Ramos (cell line): ENCODE measurements around the gene PRKAA2.
"Not testable (repeated sequence)": the region's sequence is repeated elsewhere in the genome, so short reads cannot be mapped to it uniquely, and the experiment has no call there.

Source experiments
- in situ Hi-C: fragments of 300-500 bp; cut with MboI; formaldehyde crosslinking; loops from one replicate; pipeline ENCODE4 v1.14.3; 2022; ENCODE audit warnings: low sequenced_read_pairs; ENCODE audit not compliant: unreplicated experiment

Gene PRKAA2

DNA sequence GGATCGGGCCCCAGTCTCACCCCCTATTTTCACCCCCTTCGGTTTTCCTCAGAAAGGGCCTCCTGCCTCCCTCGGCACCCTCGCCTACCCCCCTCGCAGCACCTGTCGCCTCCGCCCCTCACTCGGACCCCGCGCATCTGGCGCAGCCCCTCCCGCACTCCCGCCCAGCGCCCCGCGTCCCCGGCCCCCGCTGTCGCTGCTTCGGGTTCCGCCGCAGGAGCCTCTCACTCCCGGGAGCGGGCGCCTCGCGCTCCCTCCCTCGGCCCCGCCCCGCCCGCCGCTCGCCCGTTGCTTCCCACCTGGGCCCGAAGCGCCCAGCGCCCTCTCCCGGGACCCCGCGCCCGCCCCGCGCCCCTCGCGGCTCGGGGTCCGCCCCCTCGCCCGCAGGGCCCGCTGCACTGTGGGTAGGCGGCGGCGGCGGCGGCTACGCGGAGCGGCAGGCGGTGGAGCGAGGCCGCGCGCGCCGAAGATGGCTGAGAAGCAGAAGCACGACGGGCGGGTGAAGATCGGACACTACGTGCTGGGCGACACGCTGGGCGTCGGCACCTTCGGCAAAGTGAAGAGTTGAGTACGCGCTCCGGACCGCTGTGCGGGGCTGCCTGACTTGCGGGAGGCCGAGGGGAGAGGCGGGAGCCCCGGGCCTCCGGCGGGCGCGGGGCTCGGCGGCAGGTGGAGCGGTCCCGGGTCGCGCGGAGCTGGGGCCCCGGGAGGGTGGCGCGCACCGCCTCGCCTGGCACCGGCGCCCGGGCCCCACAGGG, at the start of gene PRKAA2:
Gene PRKAA2 (plus strand): TSS at position 396 of the 758 bp plus-strand sequence. CDS start 74 bp downstream, at position 470.
- in situ Hi-C loops: no loop called here

DNA sequence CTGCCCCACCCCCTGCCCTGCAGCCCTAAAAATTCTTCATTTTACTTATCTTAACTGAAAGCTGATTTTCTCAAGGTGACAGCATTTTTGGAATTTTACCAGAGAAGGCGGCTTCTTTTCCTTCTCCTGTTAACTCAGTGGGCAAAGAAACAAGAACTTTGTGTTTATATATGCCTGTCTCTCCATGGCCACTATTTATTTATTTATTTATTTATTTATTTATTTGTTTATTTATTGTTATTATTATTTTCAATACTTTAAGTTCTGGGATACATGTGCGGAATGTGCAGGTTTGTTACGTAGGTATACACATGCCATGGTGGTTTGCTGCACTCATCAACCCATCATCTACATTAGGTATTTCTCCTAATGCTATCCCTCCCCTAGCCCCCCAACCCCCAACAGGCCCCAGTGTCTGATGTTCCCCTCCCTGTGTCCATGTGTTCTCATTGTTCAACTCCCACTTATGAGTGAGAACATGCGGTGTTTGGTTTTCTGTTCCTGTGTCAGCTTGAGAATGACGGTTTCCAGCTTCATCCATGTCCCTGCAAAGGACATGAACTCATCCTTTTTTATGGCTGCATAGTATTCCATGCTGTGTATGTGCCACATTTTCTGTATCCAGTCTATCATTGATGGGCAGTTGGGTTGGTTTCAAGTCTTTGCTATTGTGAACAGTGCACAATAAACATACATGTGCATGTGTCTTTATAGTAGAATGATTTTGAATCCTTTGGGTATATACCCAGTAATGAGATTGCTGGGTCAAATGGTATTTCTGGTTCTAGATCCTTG, 49.5 kb upstream of the PRKAA2 start:
- in situ Hi-C loops: loop anchor here (25.0 kb wide), 1 partner anchor 1208 kb away; no protein-coding TSS in a partner anchor

DNA sequence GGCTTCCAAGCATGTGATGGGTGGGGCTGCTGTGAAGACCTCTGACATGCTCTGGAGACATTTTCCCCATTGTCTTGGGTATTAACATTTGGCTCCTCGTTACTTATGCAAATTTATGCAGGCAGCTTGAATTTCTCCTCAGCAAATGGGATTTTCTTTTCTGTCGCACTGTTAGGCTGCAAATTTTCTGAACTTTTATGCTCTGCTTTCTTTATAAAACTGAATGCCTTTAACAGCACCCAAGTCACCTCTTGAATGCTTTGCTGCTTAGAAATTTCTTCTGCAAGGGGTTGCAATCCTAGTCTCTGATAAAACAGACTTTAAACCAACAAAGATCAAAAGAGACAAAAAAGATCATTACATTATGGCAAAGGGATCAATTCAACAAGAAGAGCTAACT, 35.0 kb upstream of the PRKAA2 start:
- in situ Hi-C loops: not testable (repeated sequence)

DNA sequence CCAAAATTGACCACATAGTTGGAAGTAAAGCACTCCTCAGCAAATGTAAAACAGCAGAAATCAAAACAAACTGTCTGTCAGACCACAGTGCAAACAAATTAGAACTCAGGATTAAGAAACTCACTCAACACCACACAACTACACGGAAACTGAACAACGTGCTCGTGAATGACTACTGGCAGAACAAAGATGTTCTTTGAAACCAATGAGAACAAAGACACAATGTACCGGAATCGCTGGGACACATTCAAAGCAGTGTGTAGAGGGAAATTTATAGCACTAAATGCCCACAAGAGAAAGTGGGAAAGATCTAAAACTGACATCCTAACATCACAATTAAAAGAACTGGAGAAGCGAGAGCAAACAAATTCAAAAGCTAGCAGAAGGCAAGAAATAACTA, 34.3 kb upstream of the PRKAA2 start:
- in situ Hi-C loops: not testable (repeated sequence)

DNA sequence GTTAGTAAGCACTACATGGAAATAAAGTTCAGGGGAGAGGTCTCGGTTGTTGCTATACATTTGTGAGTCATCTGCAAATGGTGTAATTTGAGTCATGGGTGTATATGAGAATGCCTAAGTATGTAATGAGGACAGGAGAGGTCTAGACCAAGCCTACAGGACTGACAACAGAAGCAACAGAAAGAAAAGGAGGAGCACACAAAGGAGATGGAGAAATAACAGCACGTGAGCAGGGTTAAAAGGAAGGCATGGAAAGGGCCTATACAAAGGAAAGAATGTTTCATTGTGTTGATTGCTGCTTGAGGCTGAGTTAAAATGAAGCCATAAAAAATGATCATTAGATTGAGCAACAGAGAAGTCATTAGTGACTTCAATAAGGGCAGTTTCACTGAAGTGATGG, 28.0 kb upstream of the PRKAA2 start:
- in situ Hi-C loops: no loop called here

DNA sequence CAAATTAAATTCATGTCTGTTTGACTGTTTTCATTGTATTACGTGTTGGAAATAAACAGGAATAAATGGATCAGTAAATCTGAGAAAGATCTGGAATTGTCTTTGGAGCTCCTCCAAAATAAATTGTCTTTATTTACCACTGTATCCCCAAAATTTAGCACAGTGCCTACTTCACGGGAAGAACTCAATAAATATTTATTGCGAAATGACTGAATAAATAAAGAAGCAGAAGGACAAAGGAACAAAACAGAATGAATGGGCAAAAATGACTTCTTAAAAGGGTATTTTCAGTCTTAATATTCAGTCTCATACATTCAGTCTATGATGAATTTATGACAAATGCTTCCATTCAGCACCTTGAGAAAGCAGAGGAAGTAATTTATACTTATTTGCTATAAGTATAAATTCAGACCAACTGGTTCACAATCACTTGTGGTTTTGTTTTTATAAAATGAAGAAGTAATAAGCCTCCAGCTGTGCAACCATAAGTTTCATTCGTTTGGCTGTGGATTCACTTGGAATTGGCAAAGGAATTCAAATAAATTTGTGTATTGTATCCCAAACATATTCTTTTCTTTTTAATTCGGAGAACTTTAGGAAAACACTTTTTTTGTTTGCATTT, 19.2 kb upstream of the PRKAA2 start:
- in situ Hi-C loops: no loop called here

DNA sequence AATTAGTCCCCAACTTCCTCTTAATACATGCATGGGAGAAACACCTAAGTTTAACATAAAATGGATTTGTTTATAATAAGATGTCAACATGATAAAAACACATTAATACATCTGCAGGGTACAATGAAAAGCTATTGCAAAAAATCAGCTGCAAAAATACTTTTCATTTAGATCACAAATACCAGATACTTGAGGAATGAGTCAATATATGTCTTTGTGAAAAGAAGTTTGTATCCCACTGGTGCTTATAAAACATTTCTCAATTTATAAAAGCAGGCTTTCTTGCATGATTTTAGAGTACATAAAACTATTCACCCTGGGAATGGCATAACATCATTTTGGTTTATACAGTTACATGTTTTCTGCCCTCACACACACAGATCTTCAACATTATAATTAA, 18.6 kb upstream of the PRKAA2 start:
- in situ Hi-C loops: no loop called here

DNA sequence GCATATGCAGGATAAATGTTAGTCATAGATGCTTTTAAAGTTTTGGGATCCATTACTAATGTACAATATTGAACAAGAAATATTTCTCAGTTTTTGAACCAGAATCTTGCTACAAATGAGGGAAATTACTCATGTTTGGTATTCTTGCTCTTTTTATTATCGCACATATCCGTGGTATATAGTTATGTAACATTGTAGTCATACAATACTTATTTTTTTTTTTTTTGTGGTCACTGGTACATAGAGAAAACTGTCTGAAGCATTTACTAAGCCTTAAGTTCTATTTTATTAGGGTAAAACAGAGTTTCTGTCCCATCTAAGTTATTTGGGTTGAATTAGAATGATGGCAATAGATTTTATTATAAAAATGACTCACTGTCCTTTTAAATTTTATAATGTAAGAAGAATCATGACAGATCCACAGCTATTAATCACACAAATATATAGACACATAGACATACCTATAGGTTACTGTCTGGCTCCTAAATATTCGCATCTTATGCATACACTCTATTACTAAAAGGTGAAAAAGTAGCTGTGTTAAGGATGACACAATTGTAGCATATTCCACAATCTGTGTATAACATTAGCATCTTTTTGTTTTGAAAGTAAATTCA, 18.0 kb upstream of the PRKAA2 start:
- in situ Hi-C loops: no loop called here

DNA sequence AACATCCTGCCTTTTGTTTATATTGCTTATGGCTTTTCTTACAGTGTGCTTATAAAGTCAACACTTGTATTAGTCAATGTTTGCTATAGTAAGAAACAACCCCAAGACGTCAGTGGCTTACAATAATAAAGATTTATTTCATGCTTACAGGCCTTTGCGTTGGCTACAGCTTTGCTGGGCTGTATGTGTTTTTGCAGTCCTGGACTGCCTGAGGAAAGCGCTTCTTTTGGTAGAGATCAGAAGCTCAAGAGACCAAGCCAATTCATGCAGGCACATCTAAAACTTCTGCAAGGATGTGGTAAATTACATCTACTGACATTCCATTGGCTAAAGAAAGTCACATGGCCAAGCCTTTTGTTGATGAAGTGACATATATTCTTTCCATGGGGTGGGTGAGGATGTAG, 17.5 kb upstream of the PRKAA2 start:
- in situ Hi-C loops: no loop called here

DNA sequence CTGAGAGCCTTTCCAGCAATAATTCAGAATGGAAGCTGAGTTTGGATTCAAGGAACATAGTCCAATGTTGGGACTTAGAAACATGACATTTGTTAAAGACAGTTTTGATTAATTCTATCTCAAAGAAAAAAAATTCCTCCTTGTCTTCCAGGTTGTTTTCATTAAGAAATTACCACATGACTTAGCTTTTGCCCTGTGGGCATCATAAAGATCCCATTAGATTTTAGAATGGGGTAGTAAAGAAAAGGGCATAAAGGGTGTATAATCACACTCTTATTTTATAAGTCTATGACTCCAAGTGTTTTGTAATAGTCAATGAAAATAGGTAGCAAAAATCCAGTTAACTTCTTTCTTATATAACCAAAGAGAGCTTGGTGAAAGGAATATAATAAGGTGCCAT, 14.3 kb upstream of the PRKAA2 start:
- in situ Hi-C loops: no loop called here

DNA sequence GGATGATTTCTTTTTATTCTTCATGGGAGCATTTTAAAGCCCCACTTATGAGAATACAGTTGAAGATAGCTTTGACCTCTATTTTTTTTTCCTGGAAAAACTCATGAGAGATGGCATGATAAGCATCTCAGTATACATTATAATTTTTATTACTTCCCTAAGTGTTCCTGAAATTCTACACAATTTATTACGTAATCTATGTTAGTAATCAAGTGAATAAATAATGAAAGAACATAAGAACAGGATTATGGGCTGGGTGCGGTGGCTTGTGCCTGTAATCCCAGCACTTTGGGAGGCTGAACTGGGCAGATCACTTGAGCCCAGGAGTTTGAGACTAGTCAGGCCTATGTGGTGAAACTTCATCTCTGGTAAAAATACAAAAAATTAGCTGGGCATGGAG, 13.2 kb upstream of the PRKAA2 start:
- in situ Hi-C loops: no loop called here

DNA sequence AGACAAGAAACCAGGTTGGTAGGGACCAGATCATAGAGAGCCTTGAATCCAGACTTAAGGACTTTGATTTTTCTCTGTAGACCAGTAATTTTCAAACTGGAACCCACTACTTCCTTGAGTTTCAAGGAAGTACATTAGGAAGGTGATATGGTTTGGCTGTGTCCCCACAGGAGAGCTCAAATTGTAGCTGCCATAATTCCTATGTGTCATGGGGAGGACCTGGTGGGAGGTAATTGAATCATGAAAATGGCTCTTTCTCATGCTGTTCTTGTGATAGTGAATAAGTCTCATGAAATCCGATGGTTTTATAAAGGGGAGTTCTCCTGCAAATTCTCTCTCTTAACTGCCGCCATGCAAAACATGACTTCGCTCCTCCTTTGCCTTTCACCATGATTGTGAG, 10.1 kb upstream of the PRKAA2 start:
- in situ Hi-C loops: no loop called here

DNA sequence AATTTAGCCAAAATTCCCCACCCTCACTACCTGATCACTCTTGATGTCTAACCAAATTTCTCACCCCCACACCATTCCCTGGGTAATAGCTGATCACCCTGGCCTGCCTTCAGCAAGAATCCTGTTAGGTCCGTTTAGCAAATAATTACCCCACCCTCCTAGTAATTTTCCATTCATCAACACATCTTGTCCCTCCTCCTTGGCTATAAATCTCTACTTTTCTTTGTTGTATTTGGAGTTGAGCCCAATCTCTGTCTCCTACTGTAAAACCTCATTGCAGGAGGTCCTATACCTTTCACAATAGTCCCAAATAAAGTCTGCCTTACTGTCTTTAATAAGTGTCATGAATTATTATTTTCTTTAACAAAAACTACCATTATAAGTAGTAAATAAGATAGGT, 6.9 kb upstream of the PRKAA2 start:
- in situ Hi-C loops: no loop called here

DNA sequence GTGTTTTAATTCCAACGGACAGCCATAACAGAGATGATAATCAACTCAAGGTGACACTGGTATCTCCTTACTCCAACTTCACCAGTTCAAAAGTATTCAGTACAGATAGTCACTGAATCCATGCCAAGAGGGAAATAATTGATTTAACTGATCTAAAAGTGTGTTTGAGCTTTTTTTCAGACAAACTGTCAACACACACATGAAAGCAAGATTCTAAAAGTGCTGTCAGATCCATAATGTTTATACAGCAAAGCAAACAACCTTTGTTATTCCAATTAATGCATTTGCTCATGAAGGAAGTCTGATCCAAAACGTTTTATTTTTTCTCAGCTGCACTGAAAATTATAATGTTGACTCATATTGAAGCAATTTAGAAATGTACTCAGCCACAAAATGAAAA, 5.9 kb upstream of the PRKAA2 start:
- in situ Hi-C loops: no loop called here

DNA sequence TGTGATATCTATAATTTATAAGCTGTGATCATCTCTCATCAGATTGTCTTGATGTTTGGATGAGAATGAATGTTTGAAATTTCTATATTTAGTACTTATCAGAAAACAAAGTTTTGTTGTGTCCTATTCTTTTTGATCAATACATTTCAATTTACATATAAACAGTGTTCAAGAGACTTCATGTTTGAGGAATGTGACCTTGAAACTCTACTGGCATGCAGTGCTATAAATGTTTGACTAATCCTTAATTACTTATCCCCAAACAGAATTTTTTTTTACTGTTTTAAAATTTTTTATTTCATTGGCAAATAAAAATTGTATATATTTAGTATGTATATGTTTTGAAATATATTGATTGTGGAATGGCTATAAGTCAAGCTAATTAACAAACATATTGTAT, 1.5 kb upstream of the PRKAA2 start:
- in situ Hi-C loops: no loop called here

DNA sequence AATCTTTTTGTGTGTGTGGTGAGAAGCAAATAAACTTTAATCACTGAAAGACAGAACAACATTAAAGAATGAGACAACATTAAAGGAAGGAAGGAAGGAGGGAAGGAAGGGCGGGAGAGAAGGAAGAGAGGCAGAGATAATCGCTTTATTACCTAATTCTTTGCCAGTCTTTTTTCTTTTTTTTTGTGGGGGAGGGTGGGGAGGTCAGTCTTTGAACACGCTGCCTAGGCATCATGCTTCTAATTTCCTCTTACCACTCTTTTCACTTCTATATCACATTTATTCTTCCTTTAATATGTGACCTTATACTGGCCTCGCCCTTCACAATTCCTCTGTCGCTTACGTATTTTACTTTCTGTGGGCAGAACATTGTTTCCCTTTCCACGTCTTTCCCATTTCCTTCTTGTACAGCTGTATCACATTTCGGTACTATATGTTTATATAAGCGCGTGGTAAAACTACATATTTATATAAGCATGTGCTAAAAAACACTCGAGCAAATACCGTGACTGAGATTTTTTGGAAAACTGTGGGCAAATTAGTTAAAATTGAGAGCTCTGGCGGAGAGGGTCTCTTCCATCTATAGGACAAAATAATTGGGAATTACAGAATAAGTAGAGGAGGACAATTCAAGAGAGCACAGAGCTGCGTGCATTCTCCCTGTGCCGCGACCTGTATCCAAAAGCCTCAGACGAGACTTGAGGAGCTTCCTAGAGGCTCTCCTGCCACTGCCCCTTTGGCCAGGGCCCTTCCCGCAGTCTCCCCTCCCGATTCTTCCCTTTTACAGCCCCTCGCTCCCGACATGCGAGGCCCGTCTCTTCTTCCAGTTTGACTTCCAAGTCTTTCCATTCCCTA, 823 bp upstream of the PRKAA2 start:
- in situ Hi-C loops: no loop called here

DNA sequence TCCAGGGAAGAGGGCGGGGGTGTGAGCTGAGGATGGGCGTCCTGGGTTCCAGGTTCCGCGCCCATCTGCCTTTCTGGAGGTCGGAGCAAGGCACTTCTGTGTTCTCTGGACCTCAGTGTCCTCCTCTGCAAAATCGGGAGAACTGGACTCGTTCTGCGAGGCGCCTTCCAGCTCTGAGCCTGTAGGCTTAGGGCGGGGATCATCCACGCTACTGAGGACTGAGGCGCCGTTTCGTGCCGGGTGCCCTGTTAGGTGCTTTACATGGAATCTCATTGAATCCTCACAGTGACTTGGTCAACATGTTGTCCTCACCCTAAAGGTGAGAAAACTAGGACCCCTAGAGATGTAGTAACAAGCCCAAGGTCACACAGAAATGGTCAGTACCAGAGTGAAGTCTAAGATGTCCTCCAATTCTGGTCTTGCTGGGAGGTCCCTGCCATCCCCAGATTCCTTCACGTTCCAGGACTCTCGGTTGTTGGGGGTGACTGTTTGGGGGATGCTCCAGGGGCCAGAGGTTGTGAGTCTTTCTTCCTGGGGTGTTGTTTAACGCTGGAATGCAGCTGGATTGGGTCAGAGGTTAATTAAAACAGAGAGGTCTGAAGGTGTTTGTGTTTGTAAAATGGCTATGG, 677 bp downstream of the PRKAA2 start:
- in situ Hi-C loops: no loop called here

DNA sequence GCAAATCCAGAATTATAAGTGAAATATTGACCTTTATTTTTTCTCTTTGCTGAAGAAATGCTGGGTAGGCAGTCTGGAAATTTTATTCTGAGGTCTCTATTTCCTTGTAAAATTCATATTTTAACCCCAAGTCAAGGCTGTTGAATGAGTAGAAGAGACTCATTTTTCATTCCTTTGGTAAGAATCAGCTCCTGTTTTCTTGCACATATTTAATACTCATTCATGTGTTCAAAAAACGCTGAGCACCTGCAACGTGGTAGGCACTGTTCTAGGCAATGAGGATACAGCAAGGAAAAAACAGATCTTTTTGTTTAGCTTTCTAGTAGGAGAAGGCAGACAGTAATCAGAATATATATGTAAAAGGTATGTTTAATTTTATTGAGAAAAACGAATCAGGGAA, 1.5 kb downstream of the PRKAA2 start:
- in situ Hi-C loops: no loop called here

DNA sequence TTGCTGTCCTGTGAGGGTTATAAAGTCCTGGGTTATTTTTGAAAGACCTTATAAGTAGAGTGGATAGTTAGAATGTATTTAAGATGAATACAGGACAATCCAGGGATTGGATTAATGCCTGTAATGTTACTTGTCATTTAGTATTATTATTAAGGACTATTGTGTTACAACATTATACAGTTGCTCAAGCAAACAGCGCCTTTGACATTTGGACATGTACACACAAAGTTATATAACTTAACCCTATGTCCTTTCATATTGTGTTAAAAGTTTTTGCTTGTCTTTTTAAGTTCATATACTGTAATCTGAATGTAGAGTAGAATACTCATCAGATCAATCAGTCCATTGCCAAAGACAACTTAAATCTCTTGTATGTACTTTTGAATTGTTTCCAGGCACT, 2.0 kb downstream of the PRKAA2 start:
- in situ Hi-C loops: no loop called here
